GM18909 (cell line): ENCODE results near the gene MEI4.
"Not testable (repeated sequence)": the region's sequence is repeated elsewhere in the genome, so short reads cannot be mapped to it uniquely, and the experiment has no call there.

Experiments
- ATAC-seq: cut with Tn5 transposase; IDR thresholded peaks from one replicate; pipeline ENCODE4 v1.9.1; 2021; ENCODE audit warnings: mild to moderate bottlenecking; ENCODE audit not compliant: unreplicated experiment, poor library complexity

The MEI4 gene

DNA sequence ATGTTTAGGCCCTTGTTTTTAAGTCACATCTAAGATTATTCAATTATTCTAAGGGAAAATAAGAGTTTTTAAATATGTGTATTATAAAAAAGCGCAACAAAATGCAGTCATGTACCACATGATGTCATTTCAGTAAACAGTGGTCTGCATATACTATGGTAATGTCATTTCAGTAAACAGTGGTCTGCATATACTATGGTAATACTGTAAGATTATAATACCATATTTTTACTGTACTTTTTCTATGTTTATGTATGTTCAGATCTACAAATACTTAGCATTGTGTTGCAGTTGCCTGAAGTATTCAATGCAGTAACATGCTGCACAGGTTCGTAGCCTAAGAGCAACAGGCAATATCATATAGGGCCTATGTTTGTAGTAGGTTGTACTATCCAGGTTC lies 21.4 kb downstream of the MEI4 start:
- ATAC-seq: no peak

DNA sequence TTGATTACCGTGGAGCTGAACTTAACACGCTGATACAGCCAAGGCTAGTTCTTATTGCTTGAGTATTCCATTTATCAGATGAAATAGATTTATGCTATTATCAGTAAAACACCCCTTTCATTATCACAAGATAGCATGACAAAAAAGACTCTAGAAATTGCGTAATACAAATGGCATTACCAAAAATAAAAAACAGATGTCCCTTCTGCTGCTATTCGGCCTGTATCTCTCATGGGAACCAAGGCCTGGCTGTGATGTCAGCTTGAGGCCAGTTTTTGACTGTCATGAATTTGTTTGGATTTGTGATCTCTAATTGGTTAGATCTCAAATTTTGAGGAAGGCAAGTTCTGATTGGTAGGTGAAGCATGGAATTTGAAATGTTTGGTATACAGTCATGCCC lies 25.2 kb downstream of the MEI4 start:
- no peak for ATAC-seq

DNA sequence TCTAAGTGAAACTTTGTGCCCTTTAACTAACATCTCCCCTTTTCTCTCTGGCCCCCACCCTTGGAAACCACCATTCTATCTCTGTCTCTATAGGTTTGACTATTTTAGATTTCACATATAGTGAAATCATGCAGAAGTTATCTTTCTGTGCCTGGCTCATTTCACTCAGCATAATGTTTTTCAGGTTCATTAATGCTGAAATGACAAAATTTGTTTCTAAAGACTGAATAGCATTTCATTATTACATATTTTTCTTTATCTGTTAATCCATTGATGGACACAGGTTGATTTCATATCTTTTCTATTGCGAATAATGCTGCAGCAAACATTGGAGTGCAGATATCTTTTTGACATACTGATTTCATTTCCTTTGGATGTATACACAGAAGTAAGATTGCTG lies 30.7 kb downstream of the MEI4 start:
- no peak for ATAC-seq

DNA sequence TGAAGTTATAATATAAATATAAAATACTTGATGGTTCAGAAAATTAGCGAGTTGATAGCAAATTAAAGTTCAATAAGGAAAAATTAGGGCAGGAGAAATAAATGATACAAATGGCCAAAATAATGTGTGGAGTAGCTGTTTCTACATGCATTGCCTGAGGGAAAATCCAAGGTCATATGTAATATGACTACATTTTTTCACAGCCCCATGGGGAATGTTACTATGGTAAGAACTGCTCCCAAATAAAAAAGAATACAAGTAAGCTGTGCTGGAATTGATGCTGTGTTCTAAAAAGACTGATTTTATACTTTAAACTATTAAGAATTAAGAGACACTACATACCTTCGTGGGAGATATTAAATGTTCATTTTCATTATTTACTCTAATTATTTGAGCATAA lies 34.1 kb downstream of the MEI4 start:
- ATAC-seq: no peak

DNA sequence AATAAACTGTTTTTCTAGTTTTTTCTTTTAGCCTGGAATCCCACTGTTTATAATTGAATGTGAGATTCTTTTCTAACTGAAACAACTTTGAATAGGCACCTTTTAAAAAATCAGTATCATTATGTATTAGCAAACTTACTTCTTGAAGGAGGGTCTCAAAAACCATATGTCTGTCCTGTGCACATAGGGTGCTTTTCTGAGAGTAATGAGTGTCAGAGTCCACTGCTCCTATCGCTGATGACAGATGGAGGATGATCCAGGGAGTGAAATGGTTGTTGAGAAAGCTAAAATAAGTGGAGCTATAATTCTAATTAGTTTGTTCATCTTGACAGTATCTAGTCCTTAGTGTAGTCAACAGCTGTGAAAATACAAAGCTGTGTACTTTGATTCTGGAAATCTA lies 35.8 kb downstream of the MEI4 start:
- no peak for ATAC-seq

DNA sequence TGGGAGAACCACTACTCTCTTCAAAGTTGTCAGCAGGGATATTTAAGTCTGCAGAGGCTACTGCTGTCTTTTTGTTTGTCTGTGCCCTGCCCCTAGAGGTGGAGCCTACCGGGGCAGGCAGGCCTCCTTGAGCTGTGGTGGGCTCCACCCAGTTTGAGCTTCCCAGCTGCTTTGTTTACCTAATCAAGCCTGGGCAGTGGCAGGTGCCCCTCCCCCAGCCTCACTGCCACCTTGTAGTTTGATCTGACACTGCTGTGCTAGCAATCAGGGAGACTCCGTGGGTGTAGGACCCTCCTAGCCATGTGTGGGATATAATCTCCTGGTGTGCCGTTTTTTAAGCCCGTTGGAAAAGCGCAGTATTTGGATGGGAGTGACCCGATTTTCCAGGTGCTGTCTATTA lies 47.3 kb downstream of the MEI4 start:
- ATAC-seq: not testable (repeated sequence)

DNA sequence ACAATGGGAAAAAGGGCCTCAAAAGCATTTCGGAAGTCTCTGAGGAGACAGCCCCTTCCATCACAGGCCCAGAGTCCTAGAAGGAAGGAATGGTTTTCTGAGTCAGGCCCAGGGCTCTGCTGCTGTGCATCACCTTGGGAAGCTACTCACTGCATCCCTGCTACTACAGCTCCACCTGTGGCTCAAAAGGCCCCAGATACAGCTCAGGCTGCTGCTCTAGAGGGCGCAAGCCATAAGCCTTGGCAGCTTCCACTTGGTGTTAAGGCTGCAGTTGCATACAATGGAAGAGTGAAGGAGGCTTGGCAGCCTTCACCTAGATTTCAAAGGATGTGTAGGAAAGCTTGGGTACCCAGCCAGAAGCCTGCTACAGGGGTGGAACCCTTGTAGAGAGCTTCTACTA lies 54.8 kb downstream of the MEI4 start:
- no peak for ATAC-seq

DNA sequence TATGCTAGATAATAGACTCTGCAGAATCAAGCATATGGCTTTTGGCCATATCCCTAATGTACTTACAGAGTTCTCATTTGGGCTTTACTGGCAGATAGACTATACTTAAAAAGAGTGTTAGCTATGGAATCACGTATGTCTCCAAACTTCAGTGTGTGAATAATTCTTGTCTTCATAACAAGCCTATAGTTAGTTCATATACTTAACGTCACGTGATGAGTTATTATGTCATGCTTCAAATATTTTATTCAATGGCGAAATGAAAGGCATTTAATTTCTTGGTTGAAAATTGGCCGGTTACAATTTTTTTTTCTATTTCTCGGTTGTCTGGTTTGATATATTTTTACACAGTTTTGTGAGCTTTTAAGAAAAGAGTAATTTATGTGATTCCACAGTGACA lies 62.7 kb downstream of the MEI4 start:
- no peak for ATAC-seq

DNA sequence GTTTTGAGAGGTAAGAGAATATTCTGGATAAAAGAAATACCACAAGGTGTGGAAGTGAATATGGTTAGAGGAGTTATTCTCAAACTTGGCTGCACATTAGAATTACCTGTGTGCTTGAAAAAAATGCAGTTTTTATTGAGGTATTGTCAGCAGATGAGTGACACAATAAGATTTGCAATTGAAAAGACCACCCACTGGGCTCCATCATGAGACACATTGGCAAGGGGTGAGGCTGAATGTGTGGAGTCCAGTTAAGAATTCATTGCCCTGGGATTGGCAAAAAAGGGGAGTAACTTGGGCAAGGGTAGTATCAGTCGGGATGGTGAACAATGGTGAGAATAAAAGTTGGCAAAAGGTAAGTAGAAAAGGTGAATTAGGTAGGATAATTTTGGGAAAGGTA lies 63.5 kb downstream of the MEI4 start:
- no peak for ATAC-seq

DNA sequence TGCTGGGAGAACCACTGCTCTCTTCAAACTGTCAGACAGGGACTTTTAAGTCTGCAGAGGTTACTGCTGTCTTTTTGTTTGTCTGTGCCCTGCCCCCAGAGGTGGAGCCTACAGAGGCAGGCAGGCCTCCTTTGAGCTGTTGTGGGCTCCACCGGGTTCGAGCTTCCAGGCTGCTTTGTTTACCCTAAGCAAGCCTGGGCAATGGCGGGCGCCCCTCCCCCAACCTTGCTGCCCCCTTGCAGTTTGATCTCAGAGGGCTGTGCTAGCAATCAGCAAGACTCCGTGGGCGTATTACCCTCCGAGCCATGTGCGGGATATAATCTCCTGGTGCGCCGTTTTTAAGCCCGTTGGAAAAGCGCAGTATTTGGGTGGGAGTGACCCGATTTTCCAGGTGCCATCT lies 83.2 kb downstream of the MEI4 start:
- ATAC-seq: not testable (repeated sequence)

DNA sequence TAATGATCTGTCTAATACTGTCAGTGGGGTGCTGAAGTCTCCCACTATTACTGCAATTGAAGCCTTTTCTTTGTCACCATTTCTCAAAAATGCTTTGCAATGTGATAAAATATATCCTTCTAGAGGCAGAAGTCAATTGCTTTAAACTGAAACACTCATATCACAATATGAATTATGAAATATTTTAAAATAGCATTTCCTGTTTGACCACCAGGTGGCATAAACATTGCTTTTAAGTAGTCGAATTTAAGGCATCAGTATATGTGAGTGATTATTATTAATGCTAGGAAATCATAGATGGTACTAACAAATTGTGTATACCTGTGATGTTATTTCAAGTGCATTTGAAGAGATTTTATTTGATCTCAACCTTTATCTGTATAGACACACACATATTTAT lies 87.5 kb downstream of the MEI4 start:
- no peak for ATAC-seq

DNA sequence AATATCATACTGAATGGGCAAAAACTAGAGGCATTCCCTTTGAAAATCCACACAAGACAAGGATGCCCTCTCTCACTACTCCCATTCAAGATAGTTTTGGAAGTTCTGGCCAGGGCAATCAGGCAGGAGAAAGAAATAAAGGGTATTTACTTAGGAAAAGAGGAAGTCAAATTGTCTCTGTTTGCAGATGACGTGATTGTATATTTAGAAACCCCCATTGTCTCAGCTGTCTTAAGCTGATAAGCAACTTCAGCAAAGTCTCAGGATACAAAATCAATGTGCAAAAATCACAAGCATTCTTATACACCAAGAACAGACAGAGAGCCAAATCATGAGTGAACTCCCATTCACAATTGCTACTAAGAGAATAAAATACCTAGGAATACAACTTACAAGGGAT lies 99.3 kb downstream of the MEI4 start:
- ATAC-seq: not testable (repeated sequence)

DNA sequence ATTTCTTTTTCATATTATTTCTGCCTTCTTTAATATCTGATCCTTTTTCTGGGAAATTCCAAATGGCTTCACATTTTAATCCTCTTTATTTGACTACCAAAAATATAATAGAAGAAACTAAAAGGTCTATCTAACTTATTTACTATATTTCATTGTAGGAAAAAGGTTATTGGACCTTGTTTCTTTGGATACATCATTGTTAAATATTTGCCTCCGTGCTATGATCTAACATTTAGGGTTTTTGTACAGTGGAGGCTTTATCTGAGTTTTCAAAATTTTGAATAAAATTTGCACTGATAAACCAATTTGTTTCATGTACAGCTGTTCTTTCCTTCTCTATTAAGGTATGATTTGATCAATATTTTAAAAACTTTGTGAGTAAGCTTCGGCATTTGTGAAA lies 109.5 kb downstream of the MEI4 start:
- ATAC-seq: no peak

DNA sequence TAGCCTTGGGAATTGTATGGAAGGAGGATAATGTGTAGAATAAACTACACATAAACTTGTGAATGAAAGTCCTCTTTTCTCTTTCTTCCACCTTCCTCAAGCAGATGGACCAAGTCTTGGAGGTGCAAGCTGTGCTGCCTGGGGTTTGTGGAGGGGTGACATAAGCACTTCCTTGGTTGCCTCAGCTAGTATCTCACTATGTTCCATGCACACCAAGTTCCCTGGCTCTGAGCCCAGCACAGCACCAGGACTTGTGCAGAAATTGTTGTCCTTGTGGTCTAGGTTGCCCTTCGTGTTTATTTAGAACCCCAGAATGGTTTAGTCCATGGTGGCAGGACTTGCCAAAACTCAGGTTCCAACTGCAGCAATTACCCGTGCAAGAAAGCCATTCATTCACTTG lies 110.3 kb downstream of the MEI4 start:
- ATAC-seq: no peak

DNA sequence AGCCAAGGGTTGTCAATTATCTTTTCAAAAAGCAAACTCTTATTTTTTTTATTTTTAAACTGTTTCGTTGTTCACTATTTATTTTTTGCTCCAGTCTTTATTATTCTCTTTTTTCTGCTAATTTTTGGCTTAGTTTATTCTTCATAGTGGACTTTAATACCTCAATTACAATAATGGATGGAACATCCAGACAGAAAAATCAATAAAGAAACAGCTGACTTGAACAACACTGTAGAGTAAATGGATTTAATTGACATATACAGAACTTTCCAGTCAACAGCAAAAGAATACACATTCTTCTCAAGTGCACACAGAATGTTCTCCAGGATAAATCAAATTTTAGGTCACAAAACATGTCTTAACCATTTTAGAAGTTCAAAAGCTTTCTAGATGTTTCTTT lies 111.5 kb downstream of the MEI4 start:
- ATAC-seq: no peak

DNA sequence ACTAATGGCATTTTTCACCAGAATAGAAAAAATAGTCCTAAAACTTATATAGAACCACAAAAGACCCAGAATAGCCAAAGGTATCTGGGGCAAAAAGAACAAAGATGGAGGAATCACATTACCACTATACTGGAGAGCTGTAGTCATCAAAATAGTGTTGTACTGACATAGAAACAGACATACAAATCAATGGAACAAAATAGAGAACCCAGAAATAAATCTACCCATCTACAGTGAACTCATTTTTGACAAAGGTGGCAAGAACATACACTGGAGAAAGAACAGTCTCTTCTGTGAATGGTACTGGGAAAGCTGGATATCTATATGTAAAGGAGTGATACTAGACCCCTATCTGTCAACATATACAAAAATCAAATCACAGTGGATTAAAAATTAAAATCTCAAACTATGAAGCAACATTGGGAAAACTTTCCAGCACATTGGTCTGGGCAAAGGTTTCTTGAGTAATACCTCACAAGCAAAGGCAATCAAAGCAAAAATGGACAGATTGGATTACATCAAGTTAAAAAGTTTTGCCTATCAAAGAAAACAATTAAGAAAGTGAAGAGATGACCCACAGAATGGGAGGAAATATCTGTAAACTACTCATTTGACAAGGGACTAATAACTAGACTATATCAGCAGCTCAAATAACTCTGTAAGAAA lies 120.5 kb downstream of the MEI4 start:
- ATAC-seq: no peak

DNA sequence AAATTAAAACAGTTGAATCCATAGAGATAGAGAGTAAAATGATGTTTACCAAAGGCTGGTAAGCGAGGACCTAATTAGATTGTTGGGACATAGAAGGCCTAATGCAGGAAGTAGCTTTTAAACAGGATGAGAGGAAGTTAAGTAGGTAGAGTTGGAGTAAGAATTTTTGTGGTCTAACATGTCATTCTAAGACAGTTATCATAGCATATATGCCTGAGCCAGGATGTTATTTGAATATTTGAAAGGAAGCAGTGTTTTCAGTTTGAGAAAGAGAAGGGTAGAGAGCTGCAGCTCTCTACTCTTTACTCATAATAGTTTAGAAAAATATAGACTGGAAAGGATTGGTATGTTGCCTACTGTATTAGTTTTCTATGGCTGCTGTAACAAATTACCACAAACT lies 121.6 kb downstream of the MEI4 start:
- no peak for ATAC-seq

DNA sequence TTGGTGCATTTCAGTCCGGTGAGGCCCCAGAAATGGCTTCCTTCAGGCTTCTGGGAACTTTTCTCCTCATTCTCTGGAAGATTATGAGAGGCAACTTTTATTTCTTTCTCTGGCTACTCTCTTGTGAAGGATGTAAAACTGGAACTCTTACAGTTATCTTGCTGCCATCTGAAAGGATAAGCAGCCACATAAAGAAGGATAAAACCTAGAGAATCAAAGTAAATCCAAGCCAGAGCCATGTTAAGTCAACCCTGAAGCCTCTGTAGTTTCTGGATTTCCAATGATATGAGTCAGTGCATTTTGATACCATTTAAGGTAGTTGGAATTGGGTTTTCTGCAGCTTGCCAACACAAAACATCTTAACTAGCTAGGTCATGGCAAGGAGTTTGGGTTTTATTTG lies 123.6 kb downstream of the MEI4 start:
- ATAC-seq: no peak

DNA sequence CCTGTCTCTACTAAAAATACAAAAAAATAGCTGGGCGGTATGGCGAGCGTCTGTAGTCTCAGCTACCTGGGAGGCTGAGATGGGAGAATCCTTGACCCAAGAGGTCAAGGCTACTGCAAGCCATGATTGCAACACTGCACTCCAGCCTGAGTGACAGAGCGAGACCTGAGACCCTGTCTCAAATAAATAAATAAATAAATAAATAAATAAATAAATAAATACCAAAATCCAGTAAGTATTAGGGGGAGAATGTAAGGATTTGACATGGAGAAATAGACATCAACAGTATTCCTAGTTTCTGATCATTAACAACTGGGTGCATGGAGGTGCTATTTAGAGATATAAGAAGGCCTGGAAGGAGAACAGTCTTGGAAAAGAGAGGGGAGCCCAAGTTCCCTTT lies 125.7 kb downstream of the MEI4 start:
- ATAC-seq: no peak

DNA sequence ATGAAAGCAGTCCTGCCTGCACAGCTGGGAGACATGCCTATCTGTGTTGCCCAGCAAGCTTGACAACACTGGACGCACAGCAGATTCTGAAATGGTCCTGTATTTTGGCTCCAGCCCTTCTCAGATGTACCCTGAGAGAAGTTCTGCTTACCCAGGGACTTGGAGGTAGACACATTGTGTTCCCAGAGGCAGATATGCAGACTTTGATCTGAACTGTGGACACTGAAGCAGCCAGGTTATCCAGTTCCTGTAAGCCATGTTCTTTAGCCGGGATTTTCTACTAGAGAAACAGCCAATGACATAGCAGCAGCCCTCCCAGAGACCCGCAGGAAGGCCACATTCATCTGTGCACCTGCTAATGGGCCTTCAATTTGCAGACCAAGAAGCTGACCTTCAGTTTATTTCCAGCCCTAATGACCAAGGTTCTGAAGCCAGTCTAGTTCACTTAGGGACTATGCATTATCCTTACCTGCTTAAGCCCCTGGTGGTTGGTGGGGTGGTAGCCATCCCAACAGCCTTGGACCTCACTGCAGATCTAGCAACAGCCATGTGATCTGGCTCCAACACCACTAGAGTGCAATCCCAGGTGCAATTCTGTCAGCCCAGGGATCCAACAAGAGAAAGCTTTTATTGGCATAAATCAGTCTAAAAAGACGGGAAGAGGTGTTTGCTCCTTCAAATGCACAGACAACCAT lies 134.2 kb downstream of the MEI4 start:
- no peak for ATAC-seq

DNA sequence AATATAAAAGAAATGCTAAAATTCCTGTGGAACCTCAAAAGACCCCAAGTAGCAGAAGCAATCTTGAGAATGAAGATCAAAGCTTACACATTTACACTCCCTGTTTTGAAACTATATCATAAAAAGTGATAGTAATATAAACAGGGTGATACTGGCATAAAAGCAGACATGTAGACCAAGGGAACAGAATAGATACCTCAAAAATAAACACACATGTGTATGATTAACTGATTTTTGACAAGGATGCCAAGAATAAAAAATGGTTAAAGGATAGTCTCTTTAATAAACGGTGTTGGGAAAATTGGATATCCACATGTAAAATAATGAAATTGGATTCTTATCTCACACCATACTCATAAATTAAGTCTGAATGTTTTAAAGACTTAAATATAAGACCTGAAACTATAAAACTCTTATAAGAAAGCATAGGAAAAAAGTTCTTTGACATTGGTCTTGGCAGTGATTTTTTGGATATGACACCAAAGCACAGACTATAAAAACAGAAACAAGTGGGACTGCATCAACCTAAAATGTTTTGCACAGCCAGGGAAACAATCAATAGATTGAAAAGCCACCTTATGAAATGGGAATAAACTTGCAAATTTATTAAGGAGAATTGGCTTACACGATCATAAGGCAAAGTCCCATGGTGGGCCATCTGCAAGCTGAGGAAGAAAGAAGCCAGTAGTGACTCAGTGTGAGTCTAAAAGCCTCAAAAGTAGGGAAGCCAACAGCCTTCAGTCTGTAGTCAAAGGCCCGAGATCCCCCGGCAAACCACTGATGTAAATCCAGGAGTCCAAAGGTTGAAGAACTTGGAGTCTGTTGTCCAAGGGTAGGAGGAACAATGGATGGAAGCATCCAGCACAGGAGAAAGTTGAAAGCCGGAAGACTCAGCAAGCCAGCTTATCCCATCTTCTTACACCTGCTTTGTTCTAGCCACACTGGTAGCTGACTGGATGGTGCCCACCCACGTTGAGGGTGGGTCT lies 144.3 kb downstream of the MEI4 start:
- ATAC-seq: no peak
